Tibial nerve (tissue), 4 donors: ENCODE measurements around the gene CTAGE1. TPM values are rescaled to one million over a fixed set of nuclear protein-coding genes. Genes with fewer than 3 reads are reported as not detected.
"Not testable (repeated sequence)": the region's sequence is repeated elsewhere in the genome, so short reads cannot be mapped to it uniquely, and the experiment has no call there.

Experiments
- DNase-seq, 2 donors: peaks; one replicate each; pipeline ENCODE4 v3.0.0-alpha.2; 2019; ENCODE audit warnings: low spot score in 2 of 2
- H3K27ac ChIP-seq, 4 donors: fragments of 200-600 bp; sonication (generic) in 3 of 4; one replicate each; pipeline ENCODE4 v1.5.1; 2017 to 2019; ENCODE audit warnings: mild to moderate bottlenecking in 1 of 4
- H3K27me3 ChIP-seq, 2 donors: fragments of 200-600 bp; sonication (generic) in 1 of 2; one replicate each; pipeline versions ENCODE4 v1.5.1 to v1.6.0; 2017 to 2019
- H3K36me3 ChIP-seq, 3 donors: fragments of 200-600 bp; sonication (generic); one replicate each; pipeline ENCODE4 v1.5.1; 2018 to 2019
- H3K4me1 ChIP-seq, 4 donors: fragments of 200-600 bp; sonication (generic) in 3 of 4; one replicate each; pipeline ENCODE4 v1.5.1; 2017 to 2019
- H3K4me3 ChIP-seq, 4 donors: fragments of 200-600 bp; sonication (generic) in 3 of 4; one replicate each; pipeline ENCODE4 v1.5.1; 2017 to 2019; ENCODE audit warnings: mild to moderate bottlenecking in 1 of 4, moderate library complexity in 1 of 4
- H3K9me3 ChIP-seq, 4 donors: fragments of 200-600 bp; sonication (generic) in 3 of 4; one replicate each; pipeline ENCODE4 v1.5.1; 2017 to 2019
- EP300 ChIP-seq, 2 donors: sonication (generic); formaldehyde crosslinking; IDR thresholded peaks; one replicate each; pipeline ENCODE4 v1.6.1; 2017; ENCODE audit warnings: antibody characterized with exemption in 2 of 2, mild to moderate bottlenecking in 1 of 2
- POLR2A ChIP-seq, 2 donors: fragments of 450-650 bp; IDR thresholded peaks; one replicate each; pipeline ENCODE4 v1.6.1; 2017; ENCODE audit warnings: antibody characterized with exemption in 2 of 2, mild to moderate bottlenecking in 2 of 2, moderate library complexity in 2 of 2
- WGBS, 2 donors: methylation state at CpG; one replicate each; pipeline ENCODE4 v1.1.5; 2018; 5-methylcytosine and 5-hydroxymethylcytosine counted together
- total RNA-seq, 4 donors: library from RNA; depleted of rRNA; stranded (reverse); fragments of >200 nt; gene quantifications; one replicate each; pipeline ENCODE4 v1.1.0, GENCODE V29; 2016
- TF ChIP-seq, protein P1 (sequence below), 5 experiments: fragments of 200-600 bp in 3 of 5; fragments of 450-650 bp in 2 of 5; sonication (generic) in 3 of 5; IDR thresholded peaks; one replicate each; pipeline ENCODE4 v1.5.1; 2016 to 2019; ENCODE audit warnings: antibody characterized with exemption in 5 of 5, mild to moderate bottlenecking in 3 of 5, moderate library complexity in 2 of 5

The CTAGE1 gene
- total RNA-seq, 4 donors from 2014 or later: not detected

DNA sequence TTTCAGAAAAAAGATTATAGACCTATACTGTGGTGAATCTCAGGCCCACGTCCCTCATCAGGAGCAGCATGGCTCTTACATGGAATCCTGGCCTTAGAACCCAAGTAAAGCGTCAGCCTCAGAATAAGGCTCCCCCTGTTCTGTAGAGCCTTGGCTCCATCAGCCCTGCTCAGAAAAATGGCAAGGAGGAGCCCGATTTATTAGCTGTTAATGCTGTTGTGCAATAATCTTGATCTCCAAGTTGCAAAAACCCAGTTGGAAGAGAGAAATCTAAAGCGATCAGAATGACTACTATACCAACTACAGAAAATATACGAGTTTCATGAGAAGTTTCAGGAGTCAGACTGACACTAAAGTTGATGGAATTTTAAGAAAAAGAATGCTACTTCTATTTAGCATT, 35.6 kb upstream of the CTAGE1 start:
- H3K4me3 ChIP-seq: no peak overlapping the region
- WGBS, 2 donors: 77 to 84% methylated on average over 5 of the region's 5 CpGs
- TF ChIP-seq, protein P1, sequence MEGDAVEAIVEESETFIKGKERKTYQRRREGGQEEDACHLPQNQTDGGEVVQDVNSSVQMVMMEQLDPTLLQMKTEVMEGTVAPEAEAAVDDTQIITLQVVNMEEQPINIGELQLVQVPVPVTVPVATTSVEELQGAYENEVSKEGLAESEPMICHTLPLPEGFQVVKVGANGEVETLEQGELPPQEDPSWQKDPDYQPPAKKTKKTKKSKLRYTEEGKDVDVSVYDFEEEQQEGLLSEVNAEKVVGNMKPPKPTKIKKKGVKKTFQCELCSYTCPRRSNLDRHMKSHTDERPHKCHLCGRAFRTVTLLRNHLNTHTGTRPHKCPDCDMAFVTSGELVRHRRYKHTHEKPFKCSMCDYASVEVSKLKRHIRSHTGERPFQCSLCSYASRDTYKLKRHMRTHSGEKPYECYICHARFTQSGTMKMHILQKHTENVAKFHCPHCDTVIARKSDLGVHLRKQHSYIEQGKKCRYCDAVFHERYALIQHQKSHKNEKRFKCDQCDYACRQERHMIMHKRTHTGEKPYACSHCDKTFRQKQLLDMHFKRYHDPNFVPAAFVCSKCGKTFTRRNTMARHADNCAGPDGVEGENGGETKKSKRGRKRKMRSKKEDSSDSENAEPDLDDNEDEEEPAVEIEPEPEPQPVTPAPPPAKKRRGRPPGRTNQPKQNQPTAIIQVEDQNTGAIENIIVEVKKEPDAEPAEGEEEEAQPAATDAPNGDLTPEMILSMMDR (IDR thresholded peaks at IDR 0.05): no peak
- TF ChIP-seq POLR2A (IDR thresholded peaks at IDR 0.05) (no peak), EP300 (IDR thresholded peaks at IDR 0.05) (no peak)
- H3K27me3 ChIP-seq: no peaks in the 10 kb centered on the region
- H3K9me3 ChIP-seq: peaks cover 0 to 26% (median 6%) of the 10 kb centered on the region in 4 donors
- no peaks in the 10 kb centered on the region for H3K36me3 ChIP-seq
- H3K27ac ChIP-seq: no peak overlapping the region
- no peak for DNase-seq
- peaks cover 0 to 9% (median 0%) of the 10 kb centered on the region in 4 donors for H3K4me1 ChIP-seq

DNA sequence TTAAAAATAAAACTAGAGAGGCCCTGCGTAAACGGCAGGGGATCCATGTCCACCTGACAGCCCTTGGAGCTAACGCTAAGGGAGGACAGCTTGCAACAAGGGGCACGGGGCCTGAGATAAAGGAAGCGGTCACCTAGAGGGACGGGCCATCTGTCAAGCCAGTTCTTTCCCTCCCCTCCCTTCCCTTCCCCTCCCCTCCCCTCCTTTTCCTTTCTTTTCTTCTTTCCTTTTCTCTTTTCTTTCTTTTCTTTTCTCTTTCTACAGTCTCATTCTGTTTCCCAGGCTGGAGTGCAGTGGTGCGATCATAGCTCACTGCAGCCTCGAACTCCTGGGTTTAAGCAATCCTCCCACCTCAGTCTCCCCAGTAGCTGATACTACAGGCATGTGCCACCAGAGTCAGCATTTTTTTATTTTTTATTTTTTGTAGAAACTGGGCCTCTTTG, 34.5 kb upstream of the CTAGE1 start:
- H3K36me3 ChIP-seq: no peaks in the 10 kb centered on the region
- 52 to 53% methylated on average over 8 of the region's 8 CpGs for WGBS, 2 donors
- no peak for TF ChIP-seq EP300 (IDR thresholded peaks at IDR 0.05)
- H3K4me3 ChIP-seq: no peak overlapping the region
- no peaks in the 10 kb centered on the region for H3K27me3 ChIP-seq
- DNase-seq: no peak
- H3K9me3 ChIP-seq: peaks cover 0 to 29% (median 6%) of the 10 kb centered on the region in 4 donors
- H3K27ac ChIP-seq: no peak overlapping the region
- H3K4me1 ChIP-seq: peaks cover 0 to 9% (median 0%) of the 10 kb centered on the region in 4 donors

DNA sequence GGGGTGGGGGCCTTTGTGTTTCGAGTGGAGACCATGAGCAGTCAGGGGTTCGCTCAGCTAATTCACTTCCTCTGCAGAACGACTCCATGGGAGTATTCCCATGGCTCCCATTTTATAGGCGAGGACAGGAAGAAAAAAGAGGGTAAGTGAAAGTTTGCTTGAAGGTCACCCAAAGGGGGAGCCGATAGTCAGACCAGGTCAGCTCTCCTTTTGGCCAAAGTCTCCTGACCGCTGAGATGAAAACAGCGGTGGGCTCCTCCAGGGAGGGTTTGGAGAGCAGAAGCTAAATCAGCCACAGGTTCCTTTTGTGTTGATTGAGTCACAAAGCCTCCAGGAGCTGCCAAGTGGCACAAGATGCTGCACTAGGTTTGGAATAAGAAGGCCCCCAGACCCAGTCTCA, 34.1 kb upstream of the CTAGE1 start:
- peak overlapping the region in 1 of 4 donors; percentile 14 for H3K27ac ChIP-seq
- TF ChIP-seq POLR2A (IDR thresholded peaks at IDR 0.05) (no peak), EP300 (IDR thresholded peaks at IDR 0.05) (no peak)
- TF ChIP-seq, protein P1 (IDR thresholded peaks at IDR 0.05): no peak
- no peaks in the 10 kb centered on the region for H3K27me3 ChIP-seq
- 24 to 25% methylated on average over 6 of the region's 7 CpGs for WGBS, 2 donors
- H3K4me3 ChIP-seq: no peak overlapping the region
- no peak for DNase-seq
- H3K36me3 ChIP-seq: no peaks in the 10 kb centered on the region
- peaks cover 0 to 9% (median 0%) of the 10 kb centered on the region in 4 donors for H3K4me1 ChIP-seq
- H3K9me3 ChIP-seq: peaks cover 0 to 29% (median 6%) of the 10 kb centered on the region in 4 donors

DNA sequence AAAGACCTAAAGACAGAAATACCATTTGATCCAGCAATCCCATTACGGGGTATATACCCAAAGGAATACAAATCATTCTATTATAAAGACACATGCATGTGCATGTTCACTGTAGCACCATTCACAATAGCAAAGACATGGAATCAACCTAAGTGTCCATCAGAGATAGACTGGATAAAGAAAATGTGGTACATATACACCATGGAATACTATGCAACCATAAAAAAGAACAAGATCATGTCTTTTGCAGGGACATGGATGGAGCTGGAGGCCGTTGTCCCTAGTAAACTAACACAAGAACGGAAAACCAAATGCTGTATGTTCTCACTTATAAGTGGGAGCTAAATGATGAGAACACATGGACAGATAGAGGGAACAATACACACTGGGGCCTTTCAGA, 33.1 kb upstream of the CTAGE1 start:
- 84 to 90% methylated on average over 3 of the region's 3 CpGs for WGBS, 2 donors
- not testable (repeated sequence) for H3K4me3 ChIP-seq, H3K36me3 ChIP-seq, DNase-seq, H3K4me1 ChIP-seq, H3K27me3 ChIP-seq, H3K27ac ChIP-seq
- H3K9me3 ChIP-seq: peaks cover 0 to 29% (median 6%) of the 10 kb centered on the region in 4 donors

DNA sequence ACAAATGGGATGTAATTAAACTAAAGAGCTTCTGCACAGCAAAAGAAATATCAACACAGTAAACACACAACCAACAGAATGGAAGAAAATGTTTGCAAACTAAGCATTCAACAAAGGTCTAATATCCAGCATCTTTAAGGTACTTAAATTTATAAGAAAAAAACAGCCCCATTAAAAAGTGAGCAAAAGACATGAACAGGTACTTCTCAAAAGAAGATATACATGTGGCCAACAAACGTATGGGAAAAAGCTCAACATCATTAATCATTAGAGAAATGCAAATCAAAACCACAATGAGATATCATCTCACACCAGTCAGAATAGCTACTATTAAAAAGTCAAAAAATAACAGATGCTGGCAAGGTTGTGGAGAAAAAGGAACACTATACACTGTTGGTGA, 32.6 kb upstream of the CTAGE1 start:
- not testable (repeated sequence) for H3K4me3 ChIP-seq, H3K27me3 ChIP-seq, H3K36me3 ChIP-seq, DNase-seq, H3K4me1 ChIP-seq, H3K27ac ChIP-seq
- peaks cover 0 to 29% (median 6%) of the 10 kb centered on the region in 4 donors for H3K9me3 ChIP-seq
- 58 to 62% methylated on average over 1 of the region's 1 CpG for WGBS, 2 donors

DNA sequence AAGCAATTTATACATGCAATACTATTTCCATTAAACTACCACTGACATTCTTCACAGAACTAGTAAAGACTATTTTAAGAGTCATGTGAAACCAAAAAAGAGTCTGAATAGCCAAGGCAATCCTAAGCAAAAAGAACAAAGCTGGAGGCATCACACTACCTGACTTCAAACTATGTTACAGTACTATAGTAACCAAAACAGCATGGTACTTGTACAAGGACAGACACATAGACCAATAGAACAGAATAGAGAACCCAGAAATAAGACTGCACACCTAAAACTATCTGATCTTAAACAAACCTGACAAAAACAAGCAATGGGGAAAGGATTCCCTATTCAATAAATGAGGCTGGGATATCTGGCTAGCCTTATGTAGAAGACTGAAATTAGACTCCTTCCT, 32.0 kb upstream of the CTAGE1 start:
- not testable (repeated sequence) for H3K4me3 ChIP-seq, H3K27me3 ChIP-seq, DNase-seq, H3K4me1 ChIP-seq, H3K27ac ChIP-seq, H3K36me3 ChIP-seq
- H3K9me3 ChIP-seq: peaks cover 0 to 29% (median 6%) of the 10 kb centered on the region in 4 donors

DNA sequence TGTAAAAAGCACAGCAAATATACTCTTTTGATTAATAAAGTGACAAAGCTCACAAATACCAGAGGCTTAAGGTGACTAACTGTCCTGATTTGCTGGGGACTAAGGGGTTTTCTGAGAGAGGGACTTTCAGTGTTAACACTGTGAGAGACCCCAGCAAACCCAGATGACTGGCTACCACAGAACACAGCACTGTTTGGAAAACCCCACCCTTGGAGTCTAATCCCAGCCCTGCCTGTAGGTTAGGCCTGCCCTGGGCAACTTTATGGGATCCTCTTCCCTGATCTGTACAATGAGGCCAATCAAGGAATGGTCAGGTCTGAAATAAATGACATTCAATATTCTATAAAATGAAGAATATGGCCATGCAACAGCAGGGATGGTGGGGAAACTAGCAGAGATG, 30.5 kb upstream of the CTAGE1 start:
- Histone ChIP-seq H3K36me3 (no peaks in the 10 kb centered on the region), H3K9me3 (peaks cover 0 to 29% (median 6%) of the 10 kb centered on the region in 4 donors), H3K27ac (no peak overlapping the region), H3K4me1 (peaks cover 0 to 9% (median 0%) of the 10 kb centered on the region in 4 donors), H3K4me3 (no peak overlapping the region), H3K27me3 (no peaks in the 10 kb centered on the region)
- no peak for TF ChIP-seq EP300 (IDR thresholded peaks at IDR 0.05)
- TF ChIP-seq POLR2A (IDR thresholded peaks at IDR 0.05): no peak
- TF ChIP-seq, protein P1 (IDR thresholded peaks at IDR 0.05): no peak
- no peak for DNase-seq
